NOMO-1 treated with dmso at 0.1 percent for 144 hours (cell line): Measurements from ENCODE around the gene DRICH1.
"Not testable (repeated sequence)": the region's sequence is repeated elsewhere in the genome, so short reads cannot be mapped to it uniquely, and the experiment has no call there.

ENCODE experiments used
- DNase-seq: peaks from one replicate; lab custom pipeline; 2025; ENCODE audit not compliant: unreplicated experiment; lab: John Stamatoyannopoulos, UW

Gene DRICH1

GRCh38 chr22:23570681-23571080, 61.4 kb downstream of the DRICH1 start:
- no peak for DNase-seq

- DNase-seq, result no peak
Observed at GRCh38 chr22:23569716-23570115, 62.4 kb downstream of the DRICH1 start.

GRCh38 chr22:23569291-23569690, 62.8 kb downstream of the DRICH1 start:
- DNase-seq, result no peak

- no peak for DNase-seq
Observed at GRCh38 chr22:23566705-23567475, 65.2 kb downstream of the DRICH1 start.

- no peak for DNase-seq
Observed at GRCh38 chr22:23565915-23566704, 66.0 kb downstream of the DRICH1 start.

- no peak for DNase-seq
Observed at GRCh38 chr22:23565305-23565914, 66.7 kb downstream of the DRICH1 start.

- DNase-seq, result no peak
Observed at GRCh38 chr22:23564276-23564675, 67.8 kb downstream of the DRICH1 start.

- DNase-seq, result no peak
Observed at GRCh38 chr22:23563111-23563510, 69.0 kb downstream of the DRICH1 start.

- DNase-seq, result no peak
Observed at GRCh38 chr22:23562186-23562585, 69.9 kb downstream of the DRICH1 start.

- DNase-seq, result not testable (repeated sequence)
Observed at GRCh38 chr22:23561025-23561510, 71.1 kb downstream of the DRICH1 start.

- not testable (repeated sequence) for DNase-seq
Observed at GRCh38 chr22:23560215-23560614, 71.9 kb downstream of the DRICH1 start.
